ENCODE data around the gene KCNG3.
"Not testable (repeated sequence)": the region's sequence is repeated elsewhere in the genome, so short reads cannot be mapped to it uniquely, and the experiment has no call there.

KCNG3 gene

GRCh38 chr2:42425697-42426096, 68.1 kb downstream of the KCNG3 start:
- DNase-seq = no peak

- no peak for DNase-seq
Observed at GRCh38 chr2:42424033-42424432, 69.7 kb downstream of the KCNG3 start.

- no peak for DNase-seq
Observed at GRCh38 chr2:42421601-42422239, 72.1 kb downstream of the KCNG3 start.

GRCh38 chr2:42421157-42421485, 72.7 kb downstream of the KCNG3 start:
- no peak for DNase-seq

- DNase-seq = no peak
Observed at GRCh38 chr2:42414648-42415047, 79.1 kb downstream of the KCNG3 start.

- DNase-seq = no peak
Observed at GRCh38 chr2:42414158-42414557, 79.6 kb downstream of the KCNG3 start.

- no peak for DNase-seq
Observed at GRCh38 chr2:42410742-42411514, 82.9 kb downstream of the KCNG3 start.

- DNase-seq = no peak
Observed at GRCh38 chr2:42408009-42408408, 85.8 kb downstream of the KCNG3 start.

GRCh38 chr2:42407476-42407875, 86.3 kb downstream of the KCNG3 start:
- DNase-seq = no peak

GRCh38 chr2:42404676-42405075, 89.1 kb downstream of the KCNG3 start:
- no peak for DNase-seq

GRCh38 chr2:42401773-42402172, 92.0 kb downstream of the KCNG3 start:
- no peak for DNase-seq

GRCh38 chr2:42398052-42398451, 95.7 kb downstream of the KCNG3 start:
- DNase-seq = not testable (repeated sequence)

- DNase-seq = not testable (repeated sequence)
Observed at GRCh38 chr2:42393320-42393719, 100.5 kb downstream of the KCNG3 start.

- no peak for DNase-seq
Observed at GRCh38 chr2:42392191-42392590, 101.6 kb downstream of the KCNG3 start.
